Measurements from ENCODE around the gene NAPG.

GRCh38 chr18:10495936-10496335 lies 29.9 kb upstream of the NAPG start:
- TF ChIP-seq CTCF (IDR thresholded peaks at IDR 0.05; ENCODE audit: borderline replicate concordance, extremely low read depth, low read length, poor library complexity, severe bottlenecking) (no peak), EZH2 (IDR thresholded peaks at IDR 0.05; ENCODE audit: borderline replicate concordance, low read depth, low read length, severe bottlenecking) (no peak)

Data from DND-41 (cell line).